HFFc6 (cell line): ENCODE data around the gene SLC25A12. TPM values are rescaled to one million over a fixed set of nuclear protein-coding genes. Genes with fewer than 3 reads are reported as not detected.

Experiments used
- DNase-seq: peaks from one replicate; pipeline ENCODE4 v3.0.0-alpha.2; 2018
- H3K27ac Mint-ChIP-seq: 2 replicates; pipeline ENCODE4 v1.8.0; 2020; ENCODE audit warnings: mild to moderate bottlenecking, mixed read lengths
- H3K27me3 Mint-ChIP-seq: 2 replicates; pipeline ENCODE4 v1.8.0; 2021; ENCODE audit warnings: mild to moderate bottlenecking, moderate library complexity, mixed read lengths; ENCODE audit not compliant: insufficient read depth
- H3K36me3 Mint-ChIP-seq: 2 replicates; pipeline ENCODE4 v1.8.0; 2021; ENCODE audit warnings: low read depth, mixed read lengths
- H3K4me1 Mint-ChIP-seq: 2 replicates; pipeline ENCODE4 v1.8.0; 2020; ENCODE audit warnings: low read depth, mixed read lengths
- H3K4me3 Mint-ChIP-seq: 2 replicates; pipeline ENCODE4 v1.8.0; 2020; ENCODE audit warnings: mild to moderate bottlenecking, moderate library complexity, mixed read lengths
- H3K9me3 Mint-ChIP-seq: 2 replicates; pipeline ENCODE4 v1.8.0; 2020; ENCODE audit warnings: mild to moderate bottlenecking, mixed read lengths
- CTCF ChIP-seq: fragments of 200-600 bp; sonication (generic); IDR thresholded peaks from 2 replicates; pipeline ENCODE4 v1.5.0; 2021; ENCODE audit warnings: antibody characterized with exemption, mild to moderate bottlenecking
- total RNA-seq, 6 experiments: library from RNA; stranded (reverse); fragmentation: NEBNext Ultra II Directional; extraction: Animal tissue kit (Norgen Biotek cat#: 25700); gene quantifications; 2 replicates in 1 of 6; 3 replicates in 5 of 6; pipeline ENCODE4 v1.2.3, GENCODE V29; 2021

The SLC25A12 gene
- total RNA-seq, 6 experiments from 2014 or later = 16.8 to 20.9 (median 19.4) TPM

DNA sequence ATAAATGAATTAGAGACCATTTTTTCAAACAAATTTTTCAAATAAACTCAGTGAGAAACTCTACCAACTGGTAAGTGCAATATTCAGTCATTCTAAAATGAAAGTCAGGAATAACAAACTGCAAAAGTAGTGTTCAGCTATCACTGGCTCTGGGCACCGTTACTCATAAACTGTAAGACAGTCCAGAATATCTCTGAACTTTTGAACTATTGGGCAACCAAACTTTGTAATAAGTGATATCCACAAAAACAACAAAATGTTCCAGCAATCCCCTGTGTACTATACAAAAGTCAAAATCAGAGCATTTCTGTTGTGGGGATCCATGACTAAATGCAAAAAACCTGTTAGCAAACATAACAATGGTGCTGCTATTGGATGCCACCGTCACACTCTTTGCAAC lies 56.3 kb downstream of the SLC25A12 start:
- H3K36me3 Mint-ChIP-seq = peaks cover 47% of the 10 kb centered on the region
- peaks cover 8% of the 10 kb centered on the region for H3K4me1 Mint-ChIP-seq
- no peak overlapping the region for H3K4me3 Mint-ChIP-seq
- TF ChIP-seq CTCF = no peak
- H3K27me3 Mint-ChIP-seq = no peaks in the 10 kb centered on the region; the same call in none of the 2 replicates
- peaks cover 10% of the 10 kb centered on the region; the same call in 1 of the 2 replicates for H3K9me3 Mint-ChIP-seq
- no peak overlapping the region for H3K27ac Mint-ChIP-seq
- DNase-seq = no peak

- Mint-ChIP-seq H3K27me3 (no peaks in the 10 kb centered on the region; the same call in none of the 2 replicates), H3K9me3 (peaks cover 24% of the 10 kb centered on the region), H3K36me3 (peaks cover 56% of the 10 kb centered on the region), H3K4me1 (peaks cover 8% of the 10 kb centered on the region), H3K4me3 (no peak overlapping the region), H3K27ac (no peak overlapping the region)
- no peak for TF ChIP-seq CTCF
- no peak for DNase-seq
Observed at GRCh38 chr2:171836146-171836910, 57.7 kb downstream of the SLC25A12 start.

GRCh38 chr2:171835386-171835785 lies 58.7 kb downstream of the SLC25A12 start:
- H3K4me1 Mint-ChIP-seq = peaks cover 8% of the 10 kb centered on the region
- no peak overlapping the region for H3K27ac Mint-ChIP-seq
- TF ChIP-seq CTCF = no peak
- peaks cover 33% of the 10 kb centered on the region for H3K9me3 Mint-ChIP-seq
- no peak for DNase-seq
- H3K36me3 Mint-ChIP-seq = peaks cover 64% of the 10 kb centered on the region
- H3K4me3 Mint-ChIP-seq = no peak overlapping the region
- no peaks in the 10 kb centered on the region; the same call in none of the 2 replicates for H3K27me3 Mint-ChIP-seq

DNA sequence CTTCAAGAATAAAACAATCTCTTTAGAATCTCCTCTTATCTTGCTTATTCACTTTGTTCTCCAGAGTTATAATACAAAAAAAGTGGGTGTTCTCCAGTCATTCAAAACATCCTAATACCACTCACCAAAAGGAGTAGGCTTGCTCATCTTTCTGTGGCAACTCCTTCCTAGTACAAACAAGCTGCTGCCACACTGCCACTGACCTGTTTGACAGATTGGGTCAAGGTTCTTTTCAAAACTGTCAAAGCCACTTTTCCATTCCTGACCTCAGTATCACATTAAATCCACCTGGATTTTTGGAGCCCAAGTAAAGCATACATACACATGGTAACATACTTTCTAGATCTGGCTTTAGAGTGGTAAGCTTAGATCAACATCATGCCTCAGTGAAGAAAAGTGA lies 59.8 kb downstream of the SLC25A12 start:
- no peak overlapping the region for H3K4me3 Mint-ChIP-seq
- H3K27ac Mint-ChIP-seq = no peak overlapping the region
- peaks cover 34% of the 10 kb centered on the region for H3K9me3 Mint-ChIP-seq
- no peak for TF ChIP-seq CTCF
- peaks cover 8% of the 10 kb centered on the region for H3K4me1 Mint-ChIP-seq
- H3K36me3 Mint-ChIP-seq = peaks cover 73% of the 10 kb centered on the region
- DNase-seq = no peak
- H3K27me3 Mint-ChIP-seq = no peaks in the 10 kb centered on the region; the same call in none of the 2 replicates

GRCh38 chr2:171832489-171832888 lies 61.6 kb downstream of the SLC25A12 start:
- peaks cover 85% of the 10 kb centered on the region for H3K36me3 Mint-ChIP-seq
- no peak overlapping the region for H3K4me3 Mint-ChIP-seq

More at GRCh38 chr2:171832489-171832888, 61.6 kb downstream of the SLC25A12 start:
- no peak for DNase-seq
- no peak overlapping the region for H3K27ac Mint-ChIP-seq
- H3K9me3 Mint-ChIP-seq = peaks cover 34% of the 10 kb centered on the region
- H3K27me3 Mint-ChIP-seq = no peaks in the 10 kb centered on the region; the same call in 1 of the 2 replicates
- TF ChIP-seq CTCF = no peak
- H3K4me1 Mint-ChIP-seq = peaks cover 3% of the 10 kb centered on the region
